K562 (cell line): Measurements from ENCODE around the gene SRI. TPM values are rescaled to one million over a fixed set of nuclear protein-coding genes. Genes with fewer than 3 reads are reported as not detected.

ENCODE experiments used
- BHLHE40 ChIP-seq: IDR thresholded peaks from 2 replicates; pipeline ENCODE4 v1.6.1; 2011; ENCODE audit warnings: low read length, improper control_type of control experiment
- C11orf30 ChIP-seq: fragments of 450-650 bp; IDR thresholded peaks from 2 replicates; pipeline ENCODE4 v1.6.1; 2016; ENCODE audit warnings: low read depth, mild to moderate bottlenecking
- CREBBP ChIP-seq: IDR thresholded peaks from one replicate; pipeline ENCODE4 v1.6.1; 2012; ENCODE audit warnings: low read depth, mild to moderate bottlenecking, control low read depth, inconsistent platforms, low read length
- DNMT1 ChIP-seq: fragments of 450-650 bp; IDR thresholded peaks from 2 replicates; pipeline ENCODE4 v1.6.1; 2016; ENCODE audit warnings: antibody characterized with exemption, mild to moderate bottlenecking
- ESRRA ChIP-seq: fragments of 450-650 bp; IDR thresholded peaks from 2 replicates; pipeline ENCODE4 v1.6.1; 2014; ENCODE audit warnings: low read depth, mild to moderate bottlenecking, moderate library complexity, borderline replicate concordance
- ETV5 ChIP-seq: sonication (generic); formaldehyde crosslinking; IDR thresholded peaks from 2 replicates; pipeline ENCODE4 v1.4.0; 2020; ENCODE audit warnings: low read depth, mild to moderate bottlenecking, missing genetic modification reagents
- EWSR1 ChIP-seq: fragments of 450-650 bp; IDR thresholded peaks from 2 replicates; pipeline ENCODE4 v1.6.1; 2018; ENCODE audit warnings: borderline replicate concordance, mild to moderate bottlenecking, low read depth, moderate library complexity; ENCODE audit not compliant: partially characterized antibody
- GABPB1 ChIP-seq: sonication (generic); formaldehyde crosslinking; IDR thresholded peaks from 2 replicates; pipeline ENCODE4 v1.8.0; 2022; ENCODE audit warnings: mild to moderate bottlenecking, missing genetic modification reagents
- ILF3 ChIP-seq: fragments of 450-650 bp; IDR thresholded peaks from 2 replicates; pipeline ENCODE4 v1.6.1; 2018; ENCODE audit warnings: antibody characterized with exemption, mild to moderate bottlenecking, moderate library complexity, borderline replicate concordance
- MAZ ChIP-seq, 2 experiments: fragments of 450-650 bp in 1 of 2; sonication (generic) in 1 of 2; formaldehyde crosslinking; IDR thresholded peaks in 1 of 2; conservative IDR thresholded peaks in 1 of 2; 2 replicates each; pipeline versions ENCODE4 v1.4.0 to v1.5.0; 2020; ENCODE audit warnings: mild to moderate bottlenecking in 1 of 2, missing genetic modification reagents in 1 of 2
- NCOA4 ChIP-seq: fragments of 450-650 bp; IDR thresholded peaks from 2 replicates; pipeline ENCODE4 v1.6.1; 2018; ENCODE audit warnings: mild to moderate bottlenecking; ENCODE audit not compliant: partially characterized antibody
- NR2C2 ChIP-seq, 2 experiments: fragments of 200-800 bp in 1 of 2; sonication (Bioruptor generic) in 1 of 2; sonication (generic) in 1 of 2; formaldehyde crosslinking in 1 of 2; IDR thresholded peaks; 2 replicates each; pipeline versions ENCODE4 v1.6.1 to v1.8.0; 2016 to 2022; ENCODE audit warnings: mild to moderate bottlenecking in 1 of 2, missing compliant biosample characterization in 1 of 2, missing genetic modification characterization in 1 of 2, missing genetic modification reagents in 1 of 2
- POLR2A ChIP-seq: fragments of 450-650 bp; conservative IDR thresholded peaks from 2 replicates; pipeline ENCODE4 v1.6.1; 2016
- RAD51 ChIP-seq: fragments of 450-650 bp; IDR thresholded peaks from 2 replicates; pipeline ENCODE4 v1.7.1; 2016; ENCODE audit warnings: low read depth, mild to moderate bottlenecking, borderline replicate concordance
- RBFOX2 ChIP-seq: fragments of 200-400 bp; formaldehyde crosslinking; IDR thresholded peaks from 2 replicates; pipeline ENCODE4 v1.6.1; 2017; ENCODE audit warnings: low read depth, mild to moderate bottlenecking, low read length, moderate library complexity
- SREBF1 ChIP-seq: fragments of 150-350 bp; IDR thresholded peaks from 2 replicates; pipeline ENCODE4 v1.6.1; 2014; ENCODE audit warnings: antibody characterized with exemption, low read depth, low read length, borderline replicate concordance
- TRIM24 ChIP-seq, 2 experiments: fragments of 450-650 bp; IDR thresholded peaks; 2 replicates each; pipeline ENCODE4 v1.6.1; 2016
- XRCC3 ChIP-seq: fragments of 450-650 bp; IDR thresholded peaks from 2 replicates; pipeline ENCODE4 v1.6.1; 2017; ENCODE audit warnings: mild to moderate bottlenecking, moderate library complexity
- ZHX1 ChIP-seq: fragments of 150-350 bp; conservative IDR thresholded peaks from 2 replicates; pipeline ENCODE4 v1.6.1; 2014; ENCODE audit warnings: low read length
- ZNF384 ChIP-seq: IDR thresholded peaks from 2 replicates; pipeline ENCODE4 v1.6.1; 2012; ENCODE audit warnings: low read depth, low read length, improper control_type of control experiment
- ZNF436 ChIP-seq: fragments of 250-450, 450-650 bp; sonication (Bioruptor Pico); formaldehyde crosslinking; IDR thresholded peaks from 2 replicates; pipeline ENCODE4 v1.7.0; 2020; ENCODE audit warnings: mild to moderate bottlenecking
- polyA plus RNA-seq, 8 experiments: library from polyadenylated mRNA; depleted of rRNA in 4 of 8; stranded (reverse) in 5 of 8; unstranded in 3 of 8; fragments of >200 nt; fragmentation: Nextera tagmentation in 2 of 8; fragmentation: Illumina TruSeq in 1 of 8; extraction: Ambion mirVana in 2 of 8; extraction: Trizol in 1 of 8; gene quantifications; 2 replicates each; pipeline versions ENCODE4 v1.2.1 to v1.2.3, GENCODE V29; 2011 to 2014; ENCODE audit warnings: inconsistent platforms in 1 of 8, missing spikeins in 1 of 8
- total RNA-seq, 7 experiments: library from RNA; depleted of rRNA in 6 of 7; stranded (reverse); fragments of >200 nt in 6 of 7; fragmentation: Illumina TruSeq in 2 of 7; extraction: Trizol in 2 of 7; gene quantifications; 2 replicates each; pipeline versions ENCODE4 v1.2.1 to v1.2.3, GENCODE V29; 2011 to 2021; ENCODE audit warnings: low replicate concordance in 1 of 7
- TF ChIP-seq, protein P1 (sequence below): fragments of 200-800 bp; sonication (Bioruptor generic); IDR thresholded peaks from 2 replicates; pipeline ENCODE4 v1.6.1; 2017; ENCODE audit warnings: missing genetic modification characterization, missing compliant biosample characterization

The SRI gene
- total and polyA plus RNA-seq, 9 of the 15 experiments (the other 6 are each of a cell fraction or from before 2014, with no cell fraction given) = 56.4 to 158 (median 119) TPM

- peak; percentile 89 for TF ChIP-seq RBFOX2
- 0 out of 4 replicates have a peak, but pooled peaks of 1 of the 2 experiments have one; percentile 46 for TF ChIP-seq TRIM24 (IDR thresholded peaks at IDR 0.05)
- TF ChIP-seq, protein P1, sequence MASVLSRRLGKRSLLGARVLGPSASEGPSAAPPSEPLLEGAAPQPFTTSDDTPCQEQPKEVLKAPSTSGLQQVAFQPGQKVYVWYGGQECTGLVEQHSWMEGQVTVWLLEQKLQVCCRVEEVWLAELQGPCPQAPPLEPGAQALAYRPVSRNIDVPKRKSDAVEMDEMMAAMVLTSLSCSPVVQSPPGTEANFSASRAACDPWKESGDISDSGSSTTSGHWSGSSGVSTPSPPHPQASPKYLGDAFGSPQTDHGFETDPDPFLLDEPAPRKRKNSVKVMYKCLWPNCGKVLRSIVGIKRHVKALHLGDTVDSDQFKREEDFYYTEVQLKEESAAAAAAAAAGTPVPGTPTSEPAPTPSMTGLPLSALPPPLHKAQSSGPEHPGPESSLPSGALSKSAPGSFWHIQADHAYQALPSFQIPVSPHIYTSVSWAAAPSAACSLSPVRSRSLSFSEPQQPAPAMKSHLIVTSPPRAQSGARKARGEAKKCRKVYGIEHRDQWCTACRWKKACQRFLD (CRISPR knock-in tag) = no peak
- TF ChIP-seq NR2C2 (CRISPR knock-in tag; IDR thresholded peaks at IDR 0.05) = no peak
- TF ChIP-seq NR2C2 (tag; IDR thresholded peaks at IDR 0.05) = peak; percentile 30; the same call in 1 of the 2 replicates
- 0 out of 2 replicates have a peak, but pooled peaks have one; percentile 47 for TF ChIP-seq C11orf30
- TF ChIP-seq RAD51 = 0 out of 2 replicates have a peak, but pooled peaks have one; percentile 8
- TF ChIP-seq SREBF1 = peak; percentile 83; the same call in 1 of the 2 replicates
- TF ChIP-seq EWSR1 = no peak
- peak; percentile 78 for TF ChIP-seq POLR2A
- TF ChIP-seq ZNF436 (CRISPR knock-in tag) = no peak
- TF ChIP-seq BHLHE40 = peak; percentile 87
- TF ChIP-seq CREBBP = no peak
- TF ChIP-seq ETV5 (CRISPR knock-in tag) = peak; percentile 34; the same call in 1 of the 2 replicates
- 0 out of 2 replicates have a peak, but pooled peaks have one; percentile 35 for TF ChIP-seq ZHX1
- no peak for TF ChIP-seq XRCC3
- TF ChIP-seq ZNF384 = peak; percentile 92
- no peak for TF ChIP-seq NCOA4
- no peak for TF ChIP-seq DNMT1
- peak; percentile 89 to 94 for TF ChIP-seq MAZ (CRISPR knock-in tag; conservative IDR thresholded peaks at IDR 0.05 in 1 of 2, IDR thresholded peaks at IDR 0.05 in 1 of 2)
- peak; percentile 82; the same call in 1 of the 2 replicates for TF ChIP-seq ILF3
- peak; percentile 46; the same call in 1 of the 2 replicates for TF ChIP-seq ESRRA
- TF ChIP-seq GABPB1 = peak; percentile 37
Observed at GRCh38 chr7:88219781-88220747, at the start of gene SRI (continued).
